Endothelial cell of umbilical vein (primary cell): ENCODE measurements around the gene CNNM2.

Experiments
- EZH2 ChIP-seq: IDR thresholded peaks from 2 replicates; pipeline ENCODE4 v1.6.1; 2012; ENCODE audit warnings: borderline replicate concordance, low read depth, mild to moderate bottlenecking, moderate library complexity, low read length, inconsistent platforms; ENCODE audit not compliant: severe bottlenecking
- JUN ChIP-seq: IDR thresholded peaks from 2 replicates; pipeline ENCODE4 v1.6.1; 2011; ENCODE audit warnings: borderline replicate concordance, low read depth; ENCODE audit not compliant: insufficient read length, insufficient read depth
- MYC ChIP-seq: IDR thresholded peaks from one replicate; pipeline ENCODE4 v1.6.1; 2011; ENCODE audit warnings: mild to moderate bottlenecking, low read depth, low read length
- POLR2A ChIP-seq: IDR thresholded peaks from 2 replicates; pipeline ENCODE4 v1.6.1; 2012; ENCODE audit warnings: low read depth, mild to moderate bottlenecking, control low read depth, low read length
- TF ChIP-seq, protein P1 (sequence below), 2 donors: IDR thresholded peaks; 1 replicate in 1 of 2; 2 replicates in 1 of 2; pipeline ENCODE4 v1.5.1; 2011; ENCODE audit warnings: low read length in 2 of 2, mild to moderate bottlenecking in 2 of 2, moderate library complexity in 2 of 2, control low read depth in 1 of 2, inconsistent platforms in 1 of 2, low read depth in 1 of 2; ENCODE audit not compliant: insufficient read depth in 1 of 2; ENCODE audit errors: extremely low read depth in 1 of 2

DNA sequence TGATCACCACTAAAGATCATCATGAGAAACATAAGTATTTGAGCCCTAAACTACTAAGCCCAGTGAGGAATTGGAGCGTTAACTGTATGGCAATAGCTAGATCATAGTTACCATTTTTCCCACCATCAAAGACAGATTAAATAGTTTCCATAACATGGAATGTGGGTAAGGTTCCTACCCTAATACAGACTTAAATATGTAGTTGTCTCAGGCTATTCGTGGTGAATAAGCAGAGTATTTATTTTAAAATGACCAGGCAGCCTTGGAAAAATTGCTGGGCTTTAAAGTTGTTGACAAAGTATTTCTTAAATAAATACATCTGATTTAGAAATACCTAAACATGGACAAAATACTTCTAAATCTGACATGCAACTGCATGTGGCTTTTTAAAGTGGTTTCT, 168.2 kb downstream of the CNNM2 start:
- TF ChIP-seq, protein P1, sequence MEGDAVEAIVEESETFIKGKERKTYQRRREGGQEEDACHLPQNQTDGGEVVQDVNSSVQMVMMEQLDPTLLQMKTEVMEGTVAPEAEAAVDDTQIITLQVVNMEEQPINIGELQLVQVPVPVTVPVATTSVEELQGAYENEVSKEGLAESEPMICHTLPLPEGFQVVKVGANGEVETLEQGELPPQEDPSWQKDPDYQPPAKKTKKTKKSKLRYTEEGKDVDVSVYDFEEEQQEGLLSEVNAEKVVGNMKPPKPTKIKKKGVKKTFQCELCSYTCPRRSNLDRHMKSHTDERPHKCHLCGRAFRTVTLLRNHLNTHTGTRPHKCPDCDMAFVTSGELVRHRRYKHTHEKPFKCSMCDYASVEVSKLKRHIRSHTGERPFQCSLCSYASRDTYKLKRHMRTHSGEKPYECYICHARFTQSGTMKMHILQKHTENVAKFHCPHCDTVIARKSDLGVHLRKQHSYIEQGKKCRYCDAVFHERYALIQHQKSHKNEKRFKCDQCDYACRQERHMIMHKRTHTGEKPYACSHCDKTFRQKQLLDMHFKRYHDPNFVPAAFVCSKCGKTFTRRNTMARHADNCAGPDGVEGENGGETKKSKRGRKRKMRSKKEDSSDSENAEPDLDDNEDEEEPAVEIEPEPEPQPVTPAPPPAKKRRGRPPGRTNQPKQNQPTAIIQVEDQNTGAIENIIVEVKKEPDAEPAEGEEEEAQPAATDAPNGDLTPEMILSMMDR (IDR thresholded peaks at IDR 0.05; ENCODE audit: extremely low read depth in 1 of 2, insufficient read depth in 1 of 2, low read depth in 1 of 2, low read length in 2 of 2), result no peak
- TF ChIP-seq MYC (no peak), POLR2A (no peak), EZH2 (no peak), JUN (no peak)
